Measurements from ENCODE around the gene PARP3.

PARP3 gene

GRCh38 chr3:51975852-51976549 lies 33.8 kb downstream of the PARP3 start:
- Histone ChIP-seq H3K27me3 (ENCODE audit: control insufficient read depth in 2 of 2, insufficient read depth in 2 of 2, low read length in 2 of 2) (no peaks in the 10 kb centered on the region), H3K27ac (ENCODE audit: low read depth in 2 of 2, low read length in 2 of 2) (no peak overlapping the region), H3K9ac (ENCODE audit: low read depth in 1 of 2, low read length in 2 of 2) (peak overlapping the region; percentile 63 to 96), H3K4me1 (ENCODE audit: control insufficient read depth in 2 of 2, insufficient read depth in 2 of 2, low read length in 2 of 2) (peaks cover 22% of the 10 kb centered on the region in 2 donors), H3K4me3 (ENCODE audit: low read length in 2 of 2) (peak overlapping the region; percentile 90 to 95), H3K9me3 (ENCODE audit: control insufficient read depth in 2 of 2, low read length in 2 of 2) (no peaks in the 10 kb centered on the region), H3K36me3 (ENCODE audit: control insufficient read depth in 2 of 2, insufficient read depth in 2 of 2, low read length in 2 of 2) (no peaks in the 10 kb centered on the region)

DNA sequence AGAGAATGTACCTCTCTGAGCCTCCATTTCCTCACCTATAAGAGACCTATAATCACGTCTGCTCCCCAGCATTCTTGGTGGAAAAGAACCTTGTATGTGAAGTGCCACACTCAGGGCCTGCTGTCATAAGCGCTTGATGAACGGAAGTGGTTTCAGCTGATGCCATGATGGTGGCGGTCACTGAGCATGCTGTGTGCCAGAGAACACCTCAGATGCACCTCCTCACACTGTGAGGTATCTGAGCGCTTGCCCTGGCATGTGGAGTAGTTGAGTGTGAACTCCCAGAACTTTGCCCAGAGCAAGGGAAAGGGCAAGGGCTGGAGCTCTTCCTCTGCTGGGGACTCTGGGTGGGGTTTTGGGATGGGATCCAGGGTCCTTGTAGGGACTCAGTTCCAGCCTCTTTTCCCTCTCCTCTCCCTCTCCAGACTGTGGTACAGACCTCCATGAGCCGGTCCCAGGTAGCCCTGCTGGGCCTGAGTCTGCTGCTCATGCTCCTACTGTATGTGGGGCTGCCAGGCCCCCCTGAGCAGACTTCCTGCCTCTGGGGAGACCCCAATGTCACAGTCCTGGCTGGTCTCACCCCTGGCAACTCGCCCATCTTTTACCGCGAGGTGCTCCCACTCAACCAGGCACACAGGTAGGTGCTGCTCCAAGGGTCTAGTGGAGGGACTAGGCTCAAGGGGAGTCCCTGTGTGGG lies 35.4 kb downstream of the PARP3 start:
- no peaks in the 10 kb centered on the region for H3K27me3 ChIP-seq (ENCODE audit: control insufficient read depth in 2 of 2, insufficient read depth in 2 of 2, low read length in 2 of 2)
- no peaks in the 10 kb centered on the region for H3K9me3 ChIP-seq (ENCODE audit: control insufficient read depth in 2 of 2, low read length in 2 of 2)
- H3K9ac ChIP-seq (ENCODE audit: low read depth in 1 of 2, low read length in 2 of 2): no peak overlapping the region
- peaks cover 31 to 34% of the 10 kb centered on the region in 2 donors for H3K4me1 ChIP-seq (ENCODE audit: control insufficient read depth in 2 of 2, insufficient read depth in 2 of 2, low read length in 2 of 2)
- H3K36me3 ChIP-seq (ENCODE audit: control insufficient read depth in 2 of 2, insufficient read depth in 2 of 2, low read length in 2 of 2): no peaks in the 10 kb centered on the region
- no peak overlapping the region for H3K27ac ChIP-seq (ENCODE audit: low read depth in 2 of 2, low read length in 2 of 2)
- no peak overlapping the region for H3K4me3 ChIP-seq (ENCODE audit: low read length in 2 of 2)

GRCh38 chr3:51978143-51978502 lies 36.0 kb downstream of the PARP3 start:
- H3K4me3 ChIP-seq (ENCODE audit: low read length in 2 of 2): no peak overlapping the region
- H3K27ac ChIP-seq (ENCODE audit: low read depth in 2 of 2, low read length in 2 of 2): no peak overlapping the region
- peaks cover 35 to 36% of the 10 kb centered on the region in 2 donors for H3K4me1 ChIP-seq (ENCODE audit: control insufficient read depth in 2 of 2, insufficient read depth in 2 of 2, low read length in 2 of 2)
- H3K9ac ChIP-seq (ENCODE audit: low read depth in 1 of 2, low read length in 2 of 2): no peak overlapping the region
- H3K9me3 ChIP-seq (ENCODE audit: control insufficient read depth in 2 of 2, low read length in 2 of 2): no peaks in the 10 kb centered on the region
- no peaks in the 10 kb centered on the region for H3K36me3 ChIP-seq (ENCODE audit: control insufficient read depth in 2 of 2, insufficient read depth in 2 of 2, low read length in 2 of 2)
- H3K27me3 ChIP-seq (ENCODE audit: control insufficient read depth in 2 of 2, insufficient read depth in 2 of 2, low read length in 2 of 2): no peaks in the 10 kb centered on the region

GRCh38 chr3:51980253-51980652 lies 38.1 kb downstream of the PARP3 start:
- no peak overlapping the region for H3K27ac ChIP-seq (ENCODE audit: low read depth in 2 of 2, low read length in 2 of 2)
- no peaks in the 10 kb centered on the region for H3K27me3 ChIP-seq (ENCODE audit: control insufficient read depth in 2 of 2, insufficient read depth in 2 of 2, low read length in 2 of 2)
- no peaks in the 10 kb centered on the region for H3K36me3 ChIP-seq (ENCODE audit: control insufficient read depth in 2 of 2, insufficient read depth in 2 of 2, low read length in 2 of 2)
- no peak overlapping the region for H3K9ac ChIP-seq (ENCODE audit: low read depth in 1 of 2, low read length in 2 of 2)
- H3K4me3 ChIP-seq (ENCODE audit: low read length in 2 of 2): no peak overlapping the region
- H3K4me1 ChIP-seq (ENCODE audit: control insufficient read depth in 2 of 2, insufficient read depth in 2 of 2, low read length in 2 of 2): peaks cover 34 to 38% of the 10 kb centered on the region in 2 donors
- no peaks in the 10 kb centered on the region for H3K9me3 ChIP-seq (ENCODE audit: control insufficient read depth in 2 of 2, low read length in 2 of 2)

DNA sequence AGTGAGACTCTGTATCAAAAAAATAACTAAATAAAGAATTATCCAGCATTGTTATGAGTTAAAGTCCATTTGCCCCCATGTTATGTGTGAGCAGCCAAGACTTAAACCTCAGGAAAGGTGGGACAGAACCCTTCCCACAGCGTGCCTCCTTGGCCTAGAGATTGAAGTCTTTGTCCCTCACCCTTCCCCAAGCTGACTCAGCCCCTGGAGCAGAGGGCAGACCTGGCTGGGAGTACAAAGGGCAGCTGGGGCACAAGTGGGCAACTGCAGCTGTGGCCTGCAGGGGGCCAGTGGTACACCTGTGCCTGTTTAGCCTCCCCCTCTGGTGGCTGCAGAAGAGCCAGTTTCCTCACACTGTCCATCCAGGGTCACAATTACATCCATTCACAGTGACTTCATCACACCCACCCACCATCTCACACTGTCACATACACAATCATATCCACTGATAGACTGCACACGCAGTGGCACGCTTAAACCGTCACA lies 40.2 kb downstream of the PARP3 start:
- no peaks in the 10 kb centered on the region for H3K27me3 ChIP-seq (ENCODE audit: control insufficient read depth in 2 of 2, insufficient read depth in 2 of 2, low read length in 2 of 2)
- H3K9ac ChIP-seq (ENCODE audit: low read depth in 1 of 2, low read length in 2 of 2): peak overlapping the region; percentile 74 to 80
- peaks cover 44 to 45% of the 10 kb centered on the region in 2 donors for H3K4me1 ChIP-seq (ENCODE audit: control insufficient read depth in 2 of 2, insufficient read depth in 2 of 2, low read length in 2 of 2)
- peak overlapping the region; percentile 97 to 100 for H3K27ac ChIP-seq (ENCODE audit: low read depth in 2 of 2, low read length in 2 of 2)
- no peaks in the 10 kb centered on the region for H3K36me3 ChIP-seq (ENCODE audit: control insufficient read depth in 2 of 2, insufficient read depth in 2 of 2, low read length in 2 of 2)
- H3K9me3 ChIP-seq (ENCODE audit: control insufficient read depth in 2 of 2, low read length in 2 of 2): no peaks in the 10 kb centered on the region
- H3K4me3 ChIP-seq (ENCODE audit: low read length in 2 of 2): peak overlapping the region; percentile 64 to 95

DNA sequence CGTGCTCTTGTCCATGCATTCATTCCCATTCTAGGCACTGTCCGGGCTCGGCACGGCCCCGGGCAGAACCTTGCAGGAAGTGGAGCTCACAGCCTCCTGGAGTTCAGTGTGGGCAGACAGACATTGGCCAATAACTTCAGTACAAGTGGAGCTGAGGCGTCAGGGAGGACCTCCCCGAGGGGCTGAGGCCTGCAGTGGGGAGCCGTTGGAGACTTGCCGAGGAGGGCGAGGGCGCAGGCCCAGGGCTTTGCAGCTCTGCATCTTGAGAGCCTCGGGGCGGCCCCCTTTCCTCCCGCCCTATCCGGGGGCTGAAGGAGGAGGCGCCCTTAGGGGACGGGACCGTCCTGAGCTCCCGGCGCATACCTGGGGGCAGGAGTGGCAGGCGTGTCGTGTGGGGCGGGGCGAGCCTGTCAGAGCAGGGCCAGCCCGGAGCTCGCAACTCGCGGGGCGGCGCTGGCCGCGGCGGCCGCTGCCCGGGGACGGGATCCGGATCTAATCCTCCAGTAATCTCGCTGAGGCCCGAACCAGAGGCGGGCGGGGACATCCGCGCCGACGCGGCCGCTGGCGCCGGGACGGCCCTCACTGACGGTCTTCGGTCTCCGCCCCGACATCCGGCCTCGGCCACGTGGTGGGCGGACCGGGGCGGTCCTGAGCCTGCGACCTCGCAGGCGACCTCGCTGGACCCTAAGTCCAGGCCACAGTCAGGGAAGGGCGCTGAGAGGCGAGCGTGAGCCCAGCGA lies 40.8 kb downstream of the PARP3 start, which contains the start of gene ACY1:
Gene ACY1, plus strand, starts transcription at position 698 of the 740 bp plus-strand sequence. CDS start 530 bp downstream, outside the sequence.
- Histone ChIP-seq H3K4me3 (ENCODE audit: low read length in 2 of 2) (peak within 1 kb of the TSS; percentile 64 to 95), H3K9ac (ENCODE audit: low read depth in 1 of 2, low read length in 2 of 2) (peak within 1 kb of the TSS; percentile 74 to 80), H3K36me3 (ENCODE audit: control insufficient read depth in 2 of 2, insufficient read depth in 2 of 2, low read length in 2 of 2) (no peaks in the 10 kb centered on the region), H3K4me1 (ENCODE audit: control insufficient read depth in 2 of 2, insufficient read depth in 2 of 2, low read length in 2 of 2) (peaks cover 44 to 45% of the 10 kb centered on the region in 2 donors), H3K27me3 (ENCODE audit: control insufficient read depth in 2 of 2, insufficient read depth in 2 of 2, low read length in 2 of 2) (no peaks in the 10 kb centered on the region), H3K9me3 (ENCODE audit: control insufficient read depth in 2 of 2, low read length in 2 of 2) (no peaks in the 10 kb centered on the region), H3K27ac (ENCODE audit: low read depth in 2 of 2, low read length in 2 of 2) (peak within 1 kb of the TSS; percentile 97 to 100)

GRCh38 chr3:51983578-51984268 lies 41.6 kb downstream of the PARP3 start:
- Histone ChIP-seq H3K4me1 (ENCODE audit: control insufficient read depth in 2 of 2, insufficient read depth in 2 of 2, low read length in 2 of 2) (peaks cover 44 to 45% of the 10 kb centered on the region in 2 donors), H3K4me3 (ENCODE audit: low read length in 2 of 2) (peak overlapping the region; percentile 64 to 95), H3K36me3 (ENCODE audit: control insufficient read depth in 2 of 2, insufficient read depth in 2 of 2, low read length in 2 of 2) (peaks cover 0 to 1% of the 10 kb centered on the region in 2 donors), H3K27ac (ENCODE audit: low read depth in 2 of 2, low read length in 2 of 2) (peak overlapping the region; percentile 97 to 100), H3K9me3 (ENCODE audit: control insufficient read depth in 2 of 2, low read length in 2 of 2) (no peaks in the 10 kb centered on the region), H3K27me3 (ENCODE audit: control insufficient read depth in 2 of 2, insufficient read depth in 2 of 2, low read length in 2 of 2) (no peaks in the 10 kb centered on the region), H3K9ac (ENCODE audit: low read depth in 1 of 2, low read length in 2 of 2) (peak overlapping the region; percentile 74 to 80)

DNA sequence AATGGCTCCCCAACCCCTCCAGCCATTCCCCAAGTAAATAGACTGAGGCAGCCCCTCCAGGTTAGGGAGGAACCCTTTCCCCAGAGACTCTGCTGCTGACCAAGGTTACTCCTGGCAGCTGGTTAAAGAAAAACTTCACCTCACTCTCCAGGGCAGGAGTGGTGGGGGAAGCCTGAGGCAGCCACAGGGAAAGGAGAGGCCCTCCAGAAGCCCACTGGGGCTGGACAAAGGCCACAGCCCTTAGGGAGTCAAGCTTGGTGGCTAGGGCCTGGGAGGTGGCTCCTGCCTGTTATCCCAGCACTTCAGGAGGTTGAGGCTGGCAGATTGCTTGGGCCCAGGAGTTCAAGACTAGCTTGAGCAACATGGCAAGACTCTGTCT lies 42.1 kb downstream of the PARP3 start:
- Histone ChIP-seq H3K4me1 (ENCODE audit: control insufficient read depth in 2 of 2, insufficient read depth in 2 of 2, low read length in 2 of 2) (peaks cover 44 to 45% of the 10 kb centered on the region in 2 donors), H3K27me3 (ENCODE audit: control insufficient read depth in 2 of 2, insufficient read depth in 2 of 2, low read length in 2 of 2) (no peaks in the 10 kb centered on the region), H3K36me3 (ENCODE audit: control insufficient read depth in 2 of 2, insufficient read depth in 2 of 2, low read length in 2 of 2) (peaks cover 0 to 3% of the 10 kb centered on the region in 2 donors), H3K27ac (ENCODE audit: low read depth in 2 of 2, low read length in 2 of 2) (peak overlapping the region; percentile 97 to 100), H3K9ac (ENCODE audit: low read depth in 1 of 2, low read length in 2 of 2) (peak overlapping the region; percentile 74 to 80), H3K9me3 (ENCODE audit: control insufficient read depth in 2 of 2, low read length in 2 of 2) (no peaks in the 10 kb centered on the region), H3K4me3 (ENCODE audit: low read length in 2 of 2) (peak overlapping the region in 1 of 2 donors; percentile 95)

DNA sequence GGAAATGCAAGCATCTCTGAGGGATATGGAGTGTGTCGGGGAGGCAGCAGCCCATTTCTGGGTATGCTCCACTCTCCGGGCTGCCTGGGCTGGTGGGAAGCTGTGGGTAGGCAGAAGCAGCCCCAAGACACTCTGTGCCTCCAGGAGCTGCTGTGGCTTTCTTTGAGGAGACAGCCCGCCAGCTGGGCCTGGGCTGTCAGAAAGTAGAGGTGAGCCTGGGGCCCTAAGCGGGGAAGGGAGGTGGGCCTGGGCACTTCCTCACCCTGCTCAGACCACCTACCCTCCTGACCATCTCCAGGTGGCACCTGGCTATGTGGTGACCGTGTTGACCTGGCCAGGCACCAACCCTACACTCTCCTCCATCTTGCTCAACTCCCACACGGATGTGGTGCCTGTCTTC lies 42.9 kb downstream of the PARP3 start:
- no peaks in the 10 kb centered on the region for H3K9me3 ChIP-seq (ENCODE audit: control insufficient read depth in 2 of 2, low read length in 2 of 2)
- H3K4me3 ChIP-seq (ENCODE audit: low read length in 2 of 2): no peak overlapping the region
- H3K36me3 ChIP-seq (ENCODE audit: control insufficient read depth in 2 of 2, insufficient read depth in 2 of 2, low read length in 2 of 2): peaks cover 0 to 3% of the 10 kb centered on the region in 2 donors
- peak overlapping the region in 1 of 2 donors; percentile 61 for H3K27ac ChIP-seq (ENCODE audit: low read depth in 2 of 2, low read length in 2 of 2)
- no peak overlapping the region for H3K9ac ChIP-seq (ENCODE audit: low read depth in 1 of 2, low read length in 2 of 2)
- peaks cover 44 to 45% of the 10 kb centered on the region in 2 donors for H3K4me1 ChIP-seq (ENCODE audit: control insufficient read depth in 2 of 2, insufficient read depth in 2 of 2, low read length in 2 of 2)
- no peaks in the 10 kb centered on the region for H3K27me3 ChIP-seq (ENCODE audit: control insufficient read depth in 2 of 2, insufficient read depth in 2 of 2, low read length in 2 of 2)
